NCI-H510A treated with DMSO at 0.1 percent for 48 hours (cell line): ENCODE data around the gene BRINP3.

ENCODE experiments used
- DNase-seq: peaks from one replicate; lab custom pipeline; 2025; lab: John Stamatoyannopoulos, UW

BRINP3 gene

DNA sequence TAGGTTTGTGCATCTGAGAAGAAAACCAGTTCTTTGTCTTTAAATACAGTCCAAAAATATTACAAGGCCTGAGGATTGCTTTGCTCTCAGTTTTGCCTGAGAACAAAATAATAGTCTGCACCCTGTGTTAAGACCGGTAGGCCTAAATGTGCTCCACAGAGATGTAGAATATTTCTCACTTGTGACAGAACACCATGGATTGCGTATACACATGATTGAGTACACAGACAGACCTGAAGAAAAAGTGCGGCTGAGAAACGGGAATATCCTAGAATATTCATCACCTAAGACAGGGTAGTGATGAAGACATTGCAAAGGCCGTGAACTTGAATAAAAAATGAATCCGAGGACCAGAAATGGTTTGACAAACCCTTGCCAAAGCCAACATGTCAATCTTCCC lies 155.4 kb downstream of the BRINP3 start:
- no peak for DNase-seq

DNA sequence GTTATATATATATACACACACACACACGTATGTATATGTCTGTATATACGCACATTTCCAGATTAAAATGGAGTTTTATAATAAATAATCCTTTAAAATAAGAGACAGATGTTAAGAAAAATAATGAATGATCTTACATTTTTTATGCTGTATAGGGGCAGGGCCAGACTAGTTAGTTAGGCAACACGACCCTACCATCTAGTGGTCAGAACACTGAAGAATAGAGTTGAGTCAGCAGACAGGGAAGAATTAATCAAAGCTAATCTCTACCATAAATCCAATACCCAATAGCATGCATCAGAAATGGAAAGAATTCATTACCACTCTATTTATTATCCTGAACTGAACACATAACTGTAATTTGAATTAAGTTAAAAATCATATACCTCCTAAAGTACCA lies 156.7 kb downstream of the BRINP3 start:
- no peak for DNase-seq

DNA sequence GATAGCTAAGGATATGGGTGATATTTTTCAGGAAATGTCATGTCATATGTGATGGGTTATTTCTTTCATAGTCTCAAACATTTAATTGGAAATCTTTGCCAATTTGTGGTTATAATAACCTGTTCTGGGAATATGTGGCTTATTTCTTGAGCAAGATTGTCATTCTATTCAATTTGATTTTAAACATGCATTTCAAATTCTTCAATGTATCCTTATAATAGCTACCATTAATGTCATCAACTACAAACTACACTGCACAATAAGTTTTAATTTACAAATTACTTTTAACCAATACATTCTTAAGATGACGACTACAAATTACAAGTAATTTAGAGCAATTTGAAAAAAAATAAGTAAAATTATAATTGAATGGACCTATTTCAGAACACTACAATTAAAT lies 164.9 kb downstream of the BRINP3 start:
- no peak for DNase-seq

DNA sequence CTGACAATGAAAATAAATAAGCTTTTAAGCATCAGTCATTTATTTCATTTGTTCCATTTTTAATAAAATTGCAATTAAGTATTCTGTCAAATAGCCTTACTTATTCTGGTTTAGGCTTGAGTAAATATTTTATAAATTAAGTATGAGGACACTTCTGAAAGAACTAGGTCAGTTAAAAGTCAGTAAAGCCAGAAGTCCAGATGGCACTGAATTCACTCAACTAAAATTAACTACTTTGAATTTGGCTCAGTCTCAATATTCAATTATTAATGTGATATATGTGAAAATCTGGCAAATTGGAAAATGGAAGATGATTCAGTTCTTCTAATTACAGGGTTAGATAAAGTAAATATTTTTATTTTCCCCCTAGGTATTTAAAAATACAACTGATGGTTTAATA lies 174.2 kb downstream of the BRINP3 start:
- DNase-seq = no peak

DNA sequence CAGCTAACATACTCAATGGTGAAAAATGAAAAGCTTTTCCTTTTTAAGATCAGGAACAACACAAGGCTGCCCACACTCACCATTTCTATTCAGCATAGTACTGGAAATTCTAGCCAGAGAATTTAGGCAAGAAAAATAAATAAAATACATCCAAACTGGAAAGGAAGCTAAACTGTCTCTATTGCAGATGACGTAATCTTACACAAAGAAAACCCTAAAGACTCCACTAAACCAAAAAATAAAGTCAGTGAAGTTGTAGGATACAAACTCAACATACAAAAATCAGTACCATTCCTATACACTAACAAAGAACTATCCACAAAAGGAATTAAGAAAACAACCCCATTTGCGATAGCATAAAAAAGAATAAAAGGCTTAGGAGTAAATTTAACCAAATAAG lies 181.2 kb downstream of the BRINP3 start:
- no peak for DNase-seq

DNA sequence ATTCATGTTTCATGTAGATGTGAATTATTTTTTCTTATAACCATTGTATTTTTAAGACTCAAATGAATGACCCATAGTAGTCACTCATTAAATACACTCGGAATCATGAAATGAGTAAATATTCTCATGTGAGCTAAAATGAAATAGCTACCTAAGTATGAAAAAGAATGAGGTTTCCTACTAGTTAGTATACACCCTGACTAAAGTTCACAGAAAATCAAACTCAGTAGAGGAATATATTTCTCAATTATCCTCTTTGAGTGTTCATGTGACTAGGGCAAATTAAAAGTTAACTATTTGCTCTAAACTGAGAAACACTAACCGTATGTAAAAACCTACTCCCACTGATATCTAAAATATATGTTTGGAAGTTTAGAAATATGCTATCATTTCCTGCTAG lies 187.8 kb downstream of the BRINP3 start:
- no peak for DNase-seq

DNA sequence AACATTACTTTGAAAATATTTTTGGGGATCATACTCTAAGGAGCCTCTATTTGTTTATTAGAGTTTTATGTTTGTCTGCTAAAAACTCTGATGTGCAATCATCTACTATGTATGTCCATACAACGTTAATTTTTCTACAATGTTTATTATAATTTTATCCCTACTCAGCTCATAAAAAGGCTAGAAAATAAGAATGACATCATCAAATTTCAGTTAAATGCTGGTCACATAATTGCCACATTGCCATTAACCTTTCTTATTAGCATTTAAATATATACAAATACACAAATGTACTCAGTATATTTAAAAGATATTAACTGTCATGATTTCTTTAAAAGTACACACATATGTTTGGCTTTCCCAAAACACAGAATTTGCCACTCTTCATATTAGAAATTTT lies 191.6 kb downstream of the BRINP3 start:
- no peak for DNase-seq

DNA sequence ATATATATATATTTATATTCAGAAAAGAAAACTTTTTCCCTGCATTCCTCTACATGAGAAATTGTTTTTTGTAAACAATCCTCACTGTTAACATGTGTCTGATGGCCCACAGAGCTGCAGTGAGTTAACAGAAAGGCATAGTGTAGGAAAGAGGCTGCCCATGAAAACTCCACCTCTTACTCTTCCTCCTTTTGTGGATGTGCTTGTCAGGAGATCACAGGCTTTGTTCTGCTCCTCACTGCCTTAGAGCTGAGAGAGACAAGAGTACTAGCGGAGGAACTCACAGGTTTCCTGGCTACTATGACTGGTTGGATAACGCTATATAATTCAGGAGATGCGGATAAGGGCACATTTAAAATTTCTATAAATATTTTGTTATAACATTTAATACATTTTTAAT lies 200.6 kb downstream of the BRINP3 start:
- no peak for DNase-seq

DNA sequence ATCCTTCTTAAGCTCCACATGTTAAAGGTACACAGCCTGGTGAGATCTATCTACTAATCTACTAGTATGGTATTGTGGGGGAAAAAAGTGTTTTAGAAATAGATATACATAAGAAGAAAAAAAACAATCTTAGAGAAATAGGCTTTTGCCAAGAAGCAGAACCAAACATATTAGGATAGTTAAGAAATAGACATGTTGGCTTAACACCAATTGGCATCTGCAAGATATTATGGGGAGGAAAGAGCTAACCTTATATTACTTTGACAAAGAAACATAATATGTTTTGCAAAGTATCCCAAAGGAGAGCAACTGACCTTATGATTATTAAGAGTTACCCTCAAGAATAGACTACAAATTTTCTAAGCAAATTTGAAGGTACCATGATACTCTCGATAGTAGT lies 202.9 kb downstream of the BRINP3 start:
- DNase-seq = no peak

DNA sequence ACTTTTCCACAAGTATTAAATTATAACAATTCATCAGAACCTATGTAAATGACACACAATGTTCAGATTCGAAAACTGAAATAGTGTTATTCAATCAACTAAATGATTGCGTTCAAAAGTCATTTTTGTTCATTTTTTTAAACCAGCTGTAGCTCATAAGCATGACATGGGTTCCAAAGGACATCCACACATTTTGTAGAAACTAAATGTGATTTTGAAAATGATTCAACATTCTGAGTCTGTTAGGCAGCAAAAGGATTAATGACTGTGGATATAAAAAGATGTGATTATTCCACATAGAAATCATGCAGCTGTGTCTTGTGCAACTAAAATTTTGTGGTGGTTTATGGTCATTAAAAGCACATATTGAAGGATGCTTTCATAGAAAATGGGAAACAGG lies 204.5 kb downstream of the BRINP3 start:
- DNase-seq = no peak

DNA sequence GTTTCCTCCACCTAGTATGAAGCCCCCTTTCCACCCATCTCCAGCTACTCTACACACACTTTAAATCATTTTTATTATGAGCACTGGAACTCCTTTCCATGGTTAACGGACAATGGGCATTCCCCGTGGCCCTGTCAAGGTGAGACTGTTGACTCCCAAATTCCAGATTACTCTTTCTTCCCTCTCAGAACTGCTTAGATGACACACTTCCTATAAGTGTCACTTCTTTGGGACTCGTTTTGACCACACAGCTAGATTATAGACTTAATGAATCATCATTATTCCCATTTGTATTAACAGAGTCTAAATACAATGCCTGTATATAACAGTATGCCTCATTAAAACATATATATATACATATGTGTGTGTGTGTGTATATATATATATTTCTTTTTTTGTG lies 215.1 kb downstream of the BRINP3 start:
- no peak for DNase-seq

DNA sequence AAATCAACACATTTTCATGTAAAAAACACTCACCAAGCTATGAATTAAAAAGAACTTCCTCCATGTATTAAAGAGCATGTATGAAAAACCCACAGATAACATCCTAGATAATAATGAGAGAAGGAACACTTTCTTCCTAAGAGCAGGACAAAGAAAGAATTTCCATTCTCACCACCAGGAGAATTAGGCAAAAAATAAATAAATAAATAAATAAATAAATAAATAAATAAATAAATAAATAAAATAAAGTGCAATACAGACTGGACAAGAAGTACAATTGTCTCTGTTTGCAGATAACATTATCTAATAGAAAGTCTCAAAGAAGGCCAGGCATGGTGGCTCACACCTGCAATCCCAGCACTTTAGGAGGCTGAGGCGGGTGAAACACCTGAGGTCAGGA lies 218.2 kb downstream of the BRINP3 start:
- no peak for DNase-seq

DNA sequence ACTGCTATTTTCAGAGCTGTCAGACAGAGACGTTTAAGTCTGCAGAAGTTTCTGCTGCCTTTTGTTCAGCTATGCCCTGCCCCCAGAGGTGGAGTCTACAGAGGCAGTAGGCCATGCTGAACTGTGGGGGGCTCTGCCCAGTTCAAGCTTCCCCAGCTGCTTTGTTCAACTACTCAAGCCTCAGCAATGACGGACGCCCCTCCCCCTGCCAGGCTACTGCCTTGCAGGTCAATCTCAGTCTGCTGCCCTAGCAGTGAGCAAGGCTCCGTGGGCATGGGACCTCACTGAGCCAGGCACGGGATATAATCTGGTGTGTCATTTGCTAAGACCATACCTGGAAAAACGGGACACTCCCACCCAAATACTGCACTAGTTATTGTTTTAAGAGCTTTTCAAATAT lies 219.7 kb downstream of the BRINP3 start:
- DNase-seq = no peak

DNA sequence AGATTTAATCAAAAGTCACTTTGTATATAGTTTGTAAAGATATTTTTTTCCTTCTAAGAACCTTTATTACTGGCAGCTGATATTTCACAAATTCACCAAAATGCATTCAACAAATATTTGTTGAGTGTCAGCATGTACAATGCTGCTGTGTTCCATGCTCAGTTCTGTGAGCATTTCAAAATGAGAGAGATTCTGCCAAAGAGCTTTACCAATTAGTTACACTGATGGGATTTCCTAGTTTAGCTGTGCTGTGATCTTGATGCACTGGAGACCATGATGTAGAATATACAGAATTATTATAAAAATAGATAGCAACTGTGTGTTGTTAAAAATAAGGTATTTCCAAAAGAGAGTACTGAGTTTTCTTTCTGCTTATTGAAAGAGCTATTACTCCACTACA lies 225.6 kb downstream of the BRINP3 start:
- no peak for DNase-seq

DNA sequence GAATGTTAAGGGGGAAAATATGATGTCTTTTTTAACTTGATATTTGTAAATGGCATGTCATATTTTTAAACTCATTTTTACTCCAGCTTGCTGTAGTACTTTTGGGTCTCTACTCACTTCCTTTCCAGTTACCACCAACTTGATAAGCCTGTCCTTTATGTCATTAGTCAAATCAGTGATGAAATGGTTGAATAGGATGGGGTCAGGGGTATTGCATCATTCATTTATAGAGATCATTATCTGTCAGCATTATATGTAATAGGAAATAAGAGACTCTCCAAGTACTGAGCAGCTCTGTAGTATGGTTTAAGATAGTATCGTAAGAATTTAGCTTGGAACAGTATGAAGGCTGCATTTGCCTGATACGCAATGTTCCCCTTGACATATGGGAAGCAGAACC lies 227.3 kb downstream of the BRINP3 start:
- no peak for DNase-seq

DNA sequence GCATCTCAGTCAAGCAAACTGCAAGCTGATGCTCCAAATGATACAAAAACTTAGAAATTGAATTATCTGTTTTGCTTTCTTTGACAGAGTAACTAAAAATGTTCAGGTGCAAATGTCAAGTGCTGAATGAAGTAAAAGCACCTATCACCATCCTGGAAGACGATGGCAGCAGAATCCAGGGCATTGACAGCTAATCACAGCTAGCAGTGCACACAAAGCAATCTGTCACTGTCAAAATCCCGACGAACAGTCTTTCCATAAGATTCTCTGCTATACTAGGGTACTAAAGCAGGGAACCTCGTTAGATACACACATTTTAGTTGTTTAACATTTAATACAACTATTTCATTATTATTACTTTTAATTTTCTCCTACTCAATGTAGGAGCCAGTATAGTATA lies 233.3 kb downstream of the BRINP3 start:
- DNase-seq = no peak

DNA sequence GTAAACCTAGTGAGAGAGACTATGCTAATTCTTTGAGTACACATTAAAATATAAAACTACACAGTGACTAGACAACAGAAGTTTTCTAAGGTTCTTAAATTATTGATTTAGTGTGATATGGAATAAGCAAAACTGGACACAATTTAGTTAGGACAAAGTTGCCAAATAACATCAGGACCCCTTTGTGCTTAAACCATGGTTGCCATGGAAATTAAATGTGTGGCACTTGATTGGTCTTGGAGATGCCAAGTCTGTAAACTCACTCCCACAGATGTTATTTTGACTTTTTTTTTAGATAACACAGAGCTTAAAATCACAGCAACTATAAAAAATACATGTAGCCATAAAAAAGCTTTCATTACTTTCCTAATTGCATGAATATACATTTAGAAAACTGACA lies 234.6 kb downstream of the BRINP3 start:
- DNase-seq = no peak

DNA sequence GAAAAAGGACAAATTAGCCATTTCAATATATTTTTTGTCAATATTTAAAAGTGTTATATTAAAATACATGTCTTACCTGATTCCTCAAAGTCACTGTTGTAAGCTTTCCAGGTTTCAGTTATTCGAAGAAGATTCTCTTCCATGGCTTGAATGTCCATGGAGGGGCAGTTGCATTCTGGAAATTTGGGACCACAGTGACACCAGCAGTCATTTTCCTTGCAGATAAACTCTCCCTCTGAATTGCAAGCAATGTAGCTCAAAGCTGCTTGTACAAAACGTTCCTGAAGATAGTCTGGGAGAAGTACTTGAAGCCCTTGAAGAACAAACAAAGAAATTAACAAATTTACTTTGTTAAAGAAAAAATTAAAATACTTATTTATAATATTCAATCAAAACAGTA lies 251.7 kb downstream of the BRINP3 start:
- no peak for DNase-seq

DNA sequence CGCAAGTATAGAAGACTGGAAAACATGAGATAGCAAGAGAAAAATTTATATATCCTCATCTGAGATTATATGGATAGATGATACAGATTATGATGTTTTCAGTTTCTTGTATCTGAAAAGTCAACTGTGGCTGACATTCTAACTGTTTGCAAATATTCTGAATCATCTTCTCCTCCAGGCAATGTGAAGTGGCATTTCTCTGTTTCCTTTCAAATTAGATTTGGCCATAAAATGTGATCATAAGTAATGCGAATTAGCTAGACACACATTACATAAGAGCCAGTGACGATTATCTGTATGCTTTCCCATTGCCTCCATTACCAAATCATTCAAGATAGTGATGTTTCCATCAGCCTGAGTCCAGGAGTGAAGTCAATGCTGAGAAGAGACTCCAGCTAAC lies 265.2 kb downstream of the BRINP3 start:
- no peak for DNase-seq

DNA sequence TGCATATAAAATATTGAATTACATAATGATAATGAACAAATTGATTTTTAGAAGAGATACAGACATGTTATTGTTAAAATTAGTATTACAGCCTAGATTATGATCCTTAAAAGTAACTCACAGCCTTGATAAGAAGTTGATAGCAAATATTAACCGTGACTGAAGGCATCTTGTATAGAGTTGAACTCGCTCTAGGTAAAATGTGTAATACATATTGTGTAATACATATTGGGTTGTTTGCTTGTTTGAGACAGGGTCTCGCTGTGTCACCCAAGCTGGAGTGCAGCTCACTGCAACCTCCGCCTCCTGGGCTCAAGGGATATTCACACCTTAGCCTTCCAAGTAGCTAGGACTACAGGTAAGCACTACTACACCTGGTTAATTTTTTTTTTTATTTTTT lies 269.9 kb downstream of the BRINP3 start:
- DNase-seq = no peak

DNA sequence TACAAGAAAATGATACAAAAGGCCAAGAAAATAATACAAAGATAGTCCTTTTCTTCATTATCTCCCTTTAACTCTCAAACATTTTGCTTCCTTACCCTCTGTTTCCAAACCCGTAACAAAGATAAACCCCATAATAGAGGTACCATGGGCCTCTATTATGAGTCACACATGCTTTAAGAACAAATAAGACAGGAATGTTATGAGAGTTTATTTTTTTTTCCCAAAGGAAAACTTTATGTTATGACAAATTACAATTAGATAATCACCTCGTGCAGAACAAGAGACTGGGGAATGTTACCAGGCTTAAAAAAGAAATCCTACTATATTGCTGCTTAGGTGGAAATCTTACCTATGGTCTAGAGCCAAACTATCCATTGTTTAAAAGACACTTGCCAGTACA lies 272.0 kb downstream of the BRINP3 start:
- no peak for DNase-seq

DNA sequence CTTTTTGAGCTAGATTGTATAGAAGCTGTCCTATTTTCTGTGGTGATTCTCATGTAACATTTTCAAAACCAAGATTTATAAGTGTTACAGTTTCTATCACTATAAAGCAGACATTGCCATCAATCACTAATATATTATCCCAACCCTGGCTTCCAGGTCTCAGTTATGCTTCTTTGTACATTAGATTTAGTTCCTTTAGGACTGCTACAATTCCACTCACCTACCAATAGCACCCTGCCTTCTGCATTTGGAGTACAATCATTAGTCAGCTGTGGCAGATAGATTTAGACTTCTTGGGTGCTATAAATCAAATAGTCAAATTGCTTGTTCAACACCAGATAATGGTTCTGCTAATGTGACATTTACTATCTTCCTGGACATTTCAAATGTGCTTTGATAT lies 281.6 kb downstream of the BRINP3 start:
- no peak for DNase-seq

DNA sequence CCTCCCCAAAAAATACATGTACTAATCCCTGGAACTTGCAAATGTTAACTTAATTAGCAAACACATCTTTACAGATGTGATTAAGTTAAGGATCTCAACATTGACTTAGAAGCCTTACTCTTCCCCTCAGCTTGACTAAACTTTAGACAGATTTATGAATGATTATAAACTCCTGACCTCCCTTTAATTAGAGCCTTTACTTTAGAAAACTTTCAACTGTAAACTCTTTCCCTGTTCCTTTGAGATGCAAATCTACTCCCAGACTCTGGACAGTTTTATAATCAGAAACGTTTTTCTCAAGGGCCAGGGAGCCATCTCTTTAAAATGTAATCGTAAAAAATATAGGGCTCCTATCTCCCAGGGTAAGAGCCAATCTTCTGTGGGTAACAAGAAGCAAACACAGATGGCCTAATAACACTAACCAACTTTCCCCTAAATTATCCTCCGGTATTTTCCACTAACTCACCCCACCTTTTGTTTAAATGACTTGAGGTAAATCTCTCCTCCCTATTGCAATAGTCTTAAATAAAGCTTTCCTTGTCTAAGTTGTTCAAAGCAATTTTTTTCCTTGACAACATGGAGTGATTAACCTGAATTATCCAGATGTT lies 284.1 kb downstream of the BRINP3 start:
- DNase-seq = no peak

DNA sequence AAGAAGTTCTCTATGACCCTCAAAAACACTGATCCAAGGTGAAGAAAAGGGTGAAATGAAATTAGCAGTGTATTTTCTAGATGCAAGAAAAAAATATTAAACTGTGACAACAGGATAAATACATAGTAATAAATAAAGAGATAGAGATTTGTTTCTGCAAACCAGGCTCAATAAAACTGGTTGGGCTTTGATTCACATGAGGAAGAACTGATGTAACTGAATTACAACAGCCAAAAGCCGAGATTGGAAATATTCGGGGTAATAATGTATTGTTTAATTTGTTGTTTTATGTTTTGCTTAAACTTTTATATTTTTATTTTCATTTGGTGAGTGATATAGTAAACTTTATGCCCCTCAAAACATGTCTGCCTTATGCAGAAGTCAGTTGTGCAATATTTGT lies 285.0 kb downstream of the BRINP3 start:
- no peak for DNase-seq

DNA sequence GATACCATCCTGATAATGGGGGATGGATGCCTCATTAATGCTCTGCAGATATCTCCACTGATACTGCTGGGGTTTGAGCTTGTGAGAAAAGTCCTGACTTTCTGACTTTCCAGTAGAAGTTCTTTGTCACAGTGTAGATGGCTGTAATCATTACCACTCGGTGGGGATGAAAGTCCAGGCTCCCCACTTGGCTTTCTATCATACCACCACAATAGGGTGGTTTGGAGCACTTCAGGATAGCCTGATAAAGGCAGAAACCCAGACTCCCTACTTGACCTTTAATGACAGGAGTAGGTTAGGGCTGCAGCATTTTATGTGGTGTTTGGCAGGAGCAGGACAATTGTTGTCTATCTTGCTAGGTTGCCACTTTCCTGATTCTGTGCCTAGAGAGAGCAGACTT lies 294.1 kb downstream of the BRINP3 start:
- DNase-seq = no peak
